Astrocyte of the spinal cord (primary cell): ENCODE data around the gene RPS26.
A peak's percentile ranks its signal among the peaks of the same experiment; 100 is the strongest.
"Not testable (repeated sequence)": the region's sequence is repeated elsewhere in the genome, so short reads cannot be mapped to it uniquely, and the experiment has no call there.

Experiments
- DNase-seq: peaks from one replicate; pipeline ENCODE4 v3.0.0; 2011; ENCODE audit warnings: low read depth, low spot score
- H3K4me3 ChIP-seq: 2 replicates; pipeline ENCODE4 v1.5.1; 2011; ENCODE audit warnings: low read depth, mild to moderate bottlenecking, low read length, moderate library complexity
- CTCF ChIP-seq: IDR thresholded peaks from 2 replicates; pipeline ENCODE4 v1.5.1; 2012; ENCODE audit warnings: low read depth, mild to moderate bottlenecking, low read length, inconsistent platforms
- in situ Hi-C: cut with HindIII; loops from 2 replicates; pipeline ENCODE4 v1.10.0; 2017; ENCODE audit warnings: low sequenced_read_pairs

The RPS26 gene

GRCh38 chr12:56040151-56040550 is 1.6 kb upstream of the RPS26 start:
- H3K4me3 ChIP-seq: no peak overlapping the region
- no peak for TF ChIP-seq CTCF
- no peak for DNase-seq
- in situ Hi-C loops: no loop called here

GRCh38 chr12:56040963-56041551 is 661 bp upstream of the RPS26 start:
- peak overlapping the region; percentile 99 for H3K4me3 ChIP-seq
- in situ Hi-C loops: no loop called here
- DNase-seq: no peak
- no peak for TF ChIP-seq CTCF

GRCh38 chr12:56042430-56042813 is 704 bp downstream of the RPS26 start:
- DNase-seq, in situ Hi-C loops: not testable (repeated sequence)
- H3K4me3 ChIP-seq: peak overlapping the region; percentile 99

- in situ Hi-C loops: no loop called here
- DNase-seq: no peak
- peak overlapping the region; percentile 99 for H3K4me3 ChIP-seq
- TF ChIP-seq CTCF: no peak
These were observed 1.1 kb downstream of the RPS26 start for GRCh38 chr12:56042843-56043242.

GRCh38 chr12:56046027-56046780 is 4.5 kb downstream of the RPS26 start:
- H3K4me3 ChIP-seq: no peak overlapping the region
- no peak for DNase-seq
- in situ Hi-C loops: no loop called here
- no peak for TF ChIP-seq CTCF

- TF ChIP-seq CTCF: no peak
- no peak overlapping the region for H3K4me3 ChIP-seq
- DNase-seq: no peak
- in situ Hi-C loops: no loop called here
These were observed 11.7 kb downstream of the RPS26 start for GRCh38 chr12:56053407-56053893.

GRCh38 chr12:56059964-56060363 is 18.2 kb downstream of the RPS26 start:
- H3K4me3 ChIP-seq, in situ Hi-C loops: not testable (repeated sequence)
- DNase-seq: peak; percentile 10
